DND-41 (cell line): Measurements from ENCODE around the gene KIF22.
"Not testable (repeated sequence)": the region's sequence is repeated elsewhere in the genome, so short reads cannot be mapped to it uniquely, and the experiment has no call there.

ENCODE experiments used
- ATAC-seq: fragments of 200-7000 bp; cut with Tn5 transposase; 3 replicates; pipeline ENCODE4 v1.9.1; 2021; ENCODE audit warnings: low read depth; ENCODE audit not compliant: insufficient read depth
- DNase-seq: peaks from one replicate; pipeline ENCODE4 v3.0.0-alpha.2; 2020
- H2AFZ ChIP-seq: 2 replicates; pipeline ENCODE4 v1.6.0; 2012; ENCODE audit warnings: low read depth, low read length
- H3K27ac ChIP-seq: 2 replicates; pipeline ENCODE4 v1.5.1; 2012; ENCODE audit warnings: low read length, inconsistent platforms
- H3K27me3 ChIP-seq: fragments of 200-600 bp; sonication (generic); 2 replicates; pipeline ENCODE4 v1.6.0; 2012; ENCODE audit warnings: low read length, mild to moderate bottlenecking, inconsistent platforms; ENCODE audit not compliant: insufficient read depth, poor library complexity
- H3K36me3 ChIP-seq: 2 replicates; pipeline ENCODE4 v1.5.1; 2012; ENCODE audit warnings: low read length, inconsistent platforms; ENCODE audit not compliant: insufficient read depth
- H3K4me1 ChIP-seq: 2 replicates; pipeline ENCODE4 v1.5.1; 2012; ENCODE audit warnings: mild to moderate bottlenecking, low read length; ENCODE audit not compliant: insufficient read depth
- H3K4me2 ChIP-seq: 2 replicates; pipeline ENCODE4 v1.6.0; 2012; ENCODE audit warnings: mild to moderate bottlenecking, moderate library complexity, low read length, inconsistent platforms; ENCODE audit not compliant: insufficient read depth
- H3K4me3 ChIP-seq, 2 experiments: fragments of 200-600 bp in 1 of 2; shearing (Covaris generic) in 1 of 2; 2 replicates each; pipeline ENCODE4 v1.5.1; 2012 to 2016; ENCODE audit warnings: inconsistent platforms in 2 of 2, low read length in 2 of 2, mild to moderate bottlenecking in 2 of 2, low read depth in 1 of 2, moderate library complexity in 1 of 2
- H3K79me2 ChIP-seq: 2 replicates; pipeline ENCODE4 v1.6.0; 2012; ENCODE audit warnings: low read length, inconsistent platforms; ENCODE audit not compliant: insufficient read depth
- H3K9ac ChIP-seq: 2 replicates; pipeline ENCODE4 v1.6.0; 2012; ENCODE audit warnings: low read depth, mild to moderate bottlenecking, inconsistent platforms, low read length, moderate library complexity
- H3K9me3 ChIP-seq: 2 replicates; pipeline ENCODE4 v1.5.1; 2012; ENCODE audit warnings: low read length, moderate library complexity, mild to moderate bottlenecking, inconsistent platforms; ENCODE audit not compliant: insufficient read depth, severe bottlenecking
- H4K20me1 ChIP-seq: 2 replicates; pipeline ENCODE4 v1.6.0; 2012; ENCODE audit warnings: low read length; ENCODE audit not compliant: insufficient read depth
- EZH2 ChIP-seq: IDR thresholded peaks from 3 replicates; pipeline ENCODE4 v1.6.1; 2012; ENCODE audit warnings: borderline replicate concordance, low read depth, mild to moderate bottlenecking, moderate library complexity, low read length, inconsistent platforms; ENCODE audit not compliant: severe bottlenecking
- TF ChIP-seq, protein P1 (sequence below): IDR thresholded peaks from 2 replicates; pipeline ENCODE4 v1.5.1; 2012; ENCODE audit warnings: borderline replicate concordance, low read length, moderate library complexity, mild to moderate bottlenecking; ENCODE audit not compliant: poor library complexity, severe bottlenecking; ENCODE audit errors: extremely low read depth

KIF22 gene

DNA sequence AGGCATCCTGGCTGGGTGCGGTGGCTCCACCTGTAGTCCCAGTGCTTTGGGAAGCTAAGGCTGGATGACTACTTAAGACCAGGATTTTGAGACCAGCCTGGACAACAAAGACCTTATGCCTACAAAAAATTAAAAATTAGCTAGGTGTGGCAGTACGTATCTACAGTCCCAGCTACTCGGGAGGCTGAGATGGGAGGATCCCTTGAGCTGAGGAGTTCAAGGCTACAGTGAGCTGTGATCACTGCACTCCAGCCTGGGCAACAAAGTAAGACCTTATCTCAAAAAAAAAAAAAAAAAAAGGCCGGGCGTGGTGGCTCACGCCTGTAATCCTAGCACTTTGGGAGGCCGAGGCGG lies 35.8 kb downstream of the KIF22 start:
- no peaks in the 10 kb centered on the region for H3K9me3 ChIP-seq
- peak overlapping the region; percentile 42 for H3K4me2 ChIP-seq
- H3K27ac ChIP-seq = no peak overlapping the region
- ATAC-seq (no peak), DNase-seq (no peak)
- peaks cover 27% of the 10 kb centered on the region for H3K4me1 ChIP-seq
- no peak overlapping the region for H3K9ac ChIP-seq
- peaks cover 4% of the 10 kb centered on the region for H4K20me1 ChIP-seq
- TF ChIP-seq EZH2 = no peak
- TF ChIP-seq, protein P1, sequence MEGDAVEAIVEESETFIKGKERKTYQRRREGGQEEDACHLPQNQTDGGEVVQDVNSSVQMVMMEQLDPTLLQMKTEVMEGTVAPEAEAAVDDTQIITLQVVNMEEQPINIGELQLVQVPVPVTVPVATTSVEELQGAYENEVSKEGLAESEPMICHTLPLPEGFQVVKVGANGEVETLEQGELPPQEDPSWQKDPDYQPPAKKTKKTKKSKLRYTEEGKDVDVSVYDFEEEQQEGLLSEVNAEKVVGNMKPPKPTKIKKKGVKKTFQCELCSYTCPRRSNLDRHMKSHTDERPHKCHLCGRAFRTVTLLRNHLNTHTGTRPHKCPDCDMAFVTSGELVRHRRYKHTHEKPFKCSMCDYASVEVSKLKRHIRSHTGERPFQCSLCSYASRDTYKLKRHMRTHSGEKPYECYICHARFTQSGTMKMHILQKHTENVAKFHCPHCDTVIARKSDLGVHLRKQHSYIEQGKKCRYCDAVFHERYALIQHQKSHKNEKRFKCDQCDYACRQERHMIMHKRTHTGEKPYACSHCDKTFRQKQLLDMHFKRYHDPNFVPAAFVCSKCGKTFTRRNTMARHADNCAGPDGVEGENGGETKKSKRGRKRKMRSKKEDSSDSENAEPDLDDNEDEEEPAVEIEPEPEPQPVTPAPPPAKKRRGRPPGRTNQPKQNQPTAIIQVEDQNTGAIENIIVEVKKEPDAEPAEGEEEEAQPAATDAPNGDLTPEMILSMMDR = no peak
- H2AFZ ChIP-seq = no peak overlapping the region
- no peaks in the 10 kb centered on the region for H3K79me2 ChIP-seq
- H3K4me3 ChIP-seq = no peak overlapping the region
- H3K36me3 ChIP-seq = no peaks in the 10 kb centered on the region
- no peaks in the 10 kb centered on the region for H3K27me3 ChIP-seq

DNA sequence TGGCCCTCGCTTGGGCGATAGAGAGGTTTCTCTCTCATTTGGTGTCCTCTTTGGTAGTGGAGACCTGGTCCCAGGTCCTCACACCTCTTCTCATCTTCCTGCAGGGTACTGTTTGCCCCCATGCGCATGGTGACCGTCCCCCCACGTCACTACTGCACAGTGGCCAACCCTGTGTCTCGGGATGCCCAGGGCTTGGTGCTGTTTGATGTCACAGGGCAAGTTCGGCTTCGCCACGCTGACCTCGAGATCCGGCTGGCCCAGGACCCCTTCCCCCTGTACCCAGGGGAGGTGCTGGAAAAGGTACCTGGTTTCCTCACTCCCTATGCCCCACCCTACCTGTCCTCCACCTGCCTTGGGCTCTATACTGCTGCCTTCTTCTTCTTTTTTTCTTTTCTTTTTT lies 40.2 kb downstream of the KIF22 start:
- Histone ChIP-seq H3K9me3 (no peaks in the 10 kb centered on the region), H3K27me3 (no peaks in the 10 kb centered on the region), H3K9ac (no peak overlapping the region), H3K4me2 (no peak overlapping the region), H2AFZ (no peak overlapping the region), H3K4me1 (peaks cover 22% of the 10 kb centered on the region), H3K79me2 (no peaks in the 10 kb centered on the region), H3K27ac (no peak overlapping the region), H3K36me3 (no peaks in the 10 kb centered on the region), H4K20me1 (no peaks in the 10 kb centered on the region), H3K4me3 (no peak overlapping the region)
- ATAC-seq = no peak
- no peak for DNase-seq
- TF ChIP-seq, protein P1 = no peak
- no peak for TF ChIP-seq EZH2

DNA sequence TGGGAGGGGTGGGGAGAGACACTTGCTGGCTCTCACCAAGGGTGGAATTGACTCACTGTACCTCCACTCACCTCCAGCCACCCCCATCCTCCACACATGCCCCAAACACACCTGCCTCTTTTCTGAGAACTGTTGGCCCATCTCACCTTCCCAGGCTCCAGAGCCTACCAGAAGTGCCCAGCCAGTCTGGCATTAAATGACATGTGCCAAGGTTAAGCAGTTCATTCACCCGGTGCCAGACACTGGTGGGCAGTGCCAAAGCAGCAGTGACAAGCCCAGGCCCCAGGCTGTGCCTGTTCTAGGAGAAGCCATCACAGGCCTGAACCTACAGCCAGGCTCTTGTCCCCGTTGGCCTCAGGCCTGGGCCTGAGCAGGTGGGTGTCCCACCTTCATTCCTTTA lies 40.9 kb downstream of the KIF22 start:
- Histone ChIP-seq H3K4me1 (peaks cover 15% of the 10 kb centered on the region), H3K79me2 (no peaks in the 10 kb centered on the region), H3K9ac (no peak overlapping the region), H3K4me2 (no peak overlapping the region), H2AFZ (no peak overlapping the region), H4K20me1 (no peaks in the 10 kb centered on the region), H3K9me3 (no peaks in the 10 kb centered on the region), H3K27ac (no peak overlapping the region), H3K27me3 (no peaks in the 10 kb centered on the region), H3K4me3 (no peak overlapping the region), H3K36me3 (no peaks in the 10 kb centered on the region)
- TF ChIP-seq, protein P1 = no peak
- no peak for TF ChIP-seq EZH2
- ATAC-seq (no peak), DNase-seq (no peak)

DNA sequence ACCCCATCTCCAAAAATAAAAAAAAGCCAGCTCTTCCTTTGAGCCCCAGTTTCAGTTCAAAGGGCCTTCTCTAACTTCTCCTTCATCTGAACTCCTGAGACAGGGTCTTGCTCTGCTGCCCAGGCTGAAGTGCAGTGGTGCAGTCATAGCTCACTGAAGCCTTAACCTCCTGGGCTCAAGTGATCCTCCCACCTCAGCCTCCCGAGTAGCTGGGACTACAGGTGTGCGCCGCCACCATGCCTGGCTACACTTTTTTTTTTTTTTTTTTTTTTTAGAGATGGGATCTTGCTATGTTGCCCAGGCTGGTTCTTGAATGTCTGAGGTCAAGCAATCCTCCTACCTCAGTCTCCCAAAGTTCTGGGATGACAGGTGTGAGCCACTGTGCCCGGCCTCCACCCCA lies 42.7 kb downstream of the KIF22 start:
- not testable (repeated sequence) for H3K27ac ChIP-seq, H2AFZ ChIP-seq, H3K4me1 ChIP-seq, ATAC-seq, DNase-seq, H3K9me3 ChIP-seq, H4K20me1 ChIP-seq, H3K36me3 ChIP-seq, H3K27me3 ChIP-seq, H3K4me2 ChIP-seq, H3K4me3 ChIP-seq, H3K79me2 ChIP-seq, H3K9ac ChIP-seq
